Measurements from ENCODE around the gene F10.

The F10 gene

GRCh38 chr13:113176280-113176679 lies 53.7 kb downstream of the F10 start:
- no peak for DNase-seq

GRCh38 chr13:113176822-113177221 lies 54.2 kb downstream of the F10 start:
- no peak for DNase-seq

GRCh38 chr13:113178070-113178895 lies 55.7 kb downstream of the F10 start:
- DNase-seq, result no peak

GRCh38 chr13:113178896-113179167 lies 56.2 kb downstream of the F10 start:
- DNase-seq, result no peak

GRCh38 chr13:113179374-113180230 lies 57.0 kb downstream of the F10 start:
- DNase-seq, result no peak

- DNase-seq, result no peak
Observed at GRCh38 chr13:113182046-113182445, 59.4 kb downstream of the F10 start.

GRCh38 chr13:113183450-113184129 lies 61.0 kb downstream of the F10 start:
- DNase-seq, result no peak

- DNase-seq, result no peak
Observed at GRCh38 chr13:113184568-113185440, 62.2 kb downstream of the F10 start.

GRCh38 chr13:113186061-113186900 lies 63.7 kb downstream of the F10 start:
- DNase-seq, result no peak

- DNase-seq, result no peak
Observed at GRCh38 chr13:113187263-113187669, 64.7 kb downstream of the F10 start.

GRCh38 chr13:113187883-113188665 lies 65.5 kb downstream of the F10 start:
- DNase-seq, result no peak

GRCh38 chr13:113190181-113190580 lies 67.6 kb downstream of the F10 start:
- DNase-seq, result no peak

- DNase-seq, result no peak
Observed at GRCh38 chr13:113192279-113192678, 69.7 kb downstream of the F10 start.

- DNase-seq, result no peak
Observed at GRCh38 chr13:113192902-113193301, 70.3 kb downstream of the F10 start.

- no peak for DNase-seq
Observed at GRCh38 chr13:113195360-113195759, 72.8 kb downstream of the F10 start.

GRCh38 chr13:113196970-113197737 lies 74.6 kb downstream of the F10 start:
- DNase-seq, result no peak

Measured in NCI-H1092 (cell line).